Right lung (tissue), 10 donors: ENCODE measurements around the gene MYCBP. TPM values are rescaled to one million over a fixed set of nuclear protein-coding genes. Genes with fewer than 3 reads are reported as not detected.
"Not testable (repeated sequence)": the region's sequence is repeated elsewhere in the genome, so short reads cannot be mapped to it uniquely, and the experiment has no call there.

Source experiments
- DNase-seq, 2 donors: peaks; one replicate each; pipeline ENCODE4 v3.0.0-alpha.2; 2013
- long read RNA-seq, 8 donors: transcript quantifications; one replicate each; lab custom pipeline, GENCODE V29; 2026
- polyA plus RNA-seq, 5 donors: library from polyadenylated mRNA; unstranded; fragments of 120-200 nt; gene quantifications; one replicate each; pipeline versions ENCODE4 v1.2.1 to v1.2.3, GENCODE V29; 2013; ENCODE audit warnings: inconsistent platforms in 1 of 5, low replicate concordance in 1 of 5; ENCODE audit not compliant: insufficient read length in 5 of 5, insufficient read depth in 1 of 5

The MYCBP gene, protein sequence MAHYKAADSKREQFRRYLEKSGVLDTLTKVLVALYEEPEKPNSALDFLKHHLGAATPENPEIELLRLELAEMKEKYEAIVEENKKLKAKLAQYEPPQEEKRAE
- polyA plus RNA-seq: 10 to 100 TPM; 20.2 to 28.4 (median 23.8) TPM
- long read RNA-seq, donor 1, transcript MYCBP-201 (5 exons, 2,818 nt): major isoform, 24 of 27 reads
- long read RNA-seq, donor 1, partial matches to known transcripts: 0 of 27 reads
- long read RNA-seq, donor 1, other reads (novel, unspliced or antisense): 0 of 27 reads
- long read RNA-seq, donor 2, transcript MYCBP-201 (5 exons, 2,818 nt): major isoform, 8 of 9 reads
- long read RNA-seq, donor 2, partial matches to known transcripts: 0 of 9 reads
- long read RNA-seq, donor 2, other reads (novel, unspliced or antisense): 0 of 9 reads
- long read RNA-seq, donor 3, transcript MYCBP-201 (5 exons, 2,818 nt): major isoform, 14 of 17 reads
- long read RNA-seq, donor 3, partial matches to known transcripts: 0 of 17 reads
- long read RNA-seq, donor 3, other reads (novel, unspliced or antisense): 0 of 17 reads
- long read RNA-seq, donor 4, transcript MYCBP-201 (5 exons, 2,818 nt): major isoform, 5 of 8 reads
- long read RNA-seq, donor 4, partial matches to known transcripts: 0 of 8 reads
- long read RNA-seq, donor 4, other reads (novel, unspliced or antisense): 0 of 8 reads
- long read RNA-seq, donor 5, transcript MYCBP-201 (5 exons, 2,818 nt): major isoform, 23 of 30 reads
- long read RNA-seq, donor 5, partial matches to known transcripts: 7 of 30 reads
- long read RNA-seq, donor 5, other reads (novel, unspliced or antisense): 0 of 30 reads
- long read RNA-seq, donor 6, transcript MYCBP-201 (5 exons, 2,818 nt): major isoform, 20 of 22 reads
- long read RNA-seq, donor 6, partial matches to known transcripts: 0 of 22 reads
- long read RNA-seq, donor 6, other reads (novel, unspliced or antisense): 0 of 22 reads
- long read RNA-seq, donor 7, partial matches to known transcripts: 0 of 5 reads
- long read RNA-seq, donor 7, other reads (novel, unspliced or antisense): 0 of 5 reads
- long read RNA-seq, donor 8, transcript MYCBP-201 (5 exons, 2,818 nt): major isoform, 11 of 12 reads
- long read RNA-seq, donor 8, partial matches to known transcripts: 0 of 12 reads
- long read RNA-seq, donor 8, other reads (novel, unspliced or antisense): 0 of 12 reads

GRCh38 chr1:38873027-38873969 lies at the start of gene MYCBP:
Gene MYCBP, minus strand, starts transcription at chr1:38873348. Its CDS starts 43 bp downstream, at chr1:38873305.
- DNase-seq: peak; percentile 96 to 97

GRCh38 chr1:38919130-38919529 lies 46.0 kb upstream of the MYCBP start:
- no peak for DNase-seq

- DNase-seq: no peak
These were observed 45.4 kb upstream of the MYCBP start for GRCh38 chr1:38918568-38918967.

DNA sequence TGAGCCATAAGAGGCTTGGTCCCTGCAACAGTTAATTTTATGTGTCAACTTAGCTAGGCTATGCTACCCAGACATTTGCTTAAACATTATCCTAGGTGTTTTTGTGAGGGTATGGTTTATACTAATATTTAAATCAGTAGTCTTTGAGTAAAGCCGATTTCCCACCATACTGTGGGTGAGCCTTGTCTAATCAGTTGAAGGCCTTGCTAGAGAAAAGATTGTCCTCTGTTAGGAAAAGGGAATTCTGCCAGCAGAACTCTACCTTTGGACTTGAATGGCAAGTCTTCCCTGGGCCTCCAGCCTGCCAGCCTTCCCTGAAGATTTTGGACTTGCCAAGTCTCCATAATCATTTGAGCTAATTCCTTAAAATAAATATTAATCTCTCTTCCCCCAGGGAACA lies 44.6 kb upstream of the MYCBP start:
- no peak for DNase-seq

DNA sequence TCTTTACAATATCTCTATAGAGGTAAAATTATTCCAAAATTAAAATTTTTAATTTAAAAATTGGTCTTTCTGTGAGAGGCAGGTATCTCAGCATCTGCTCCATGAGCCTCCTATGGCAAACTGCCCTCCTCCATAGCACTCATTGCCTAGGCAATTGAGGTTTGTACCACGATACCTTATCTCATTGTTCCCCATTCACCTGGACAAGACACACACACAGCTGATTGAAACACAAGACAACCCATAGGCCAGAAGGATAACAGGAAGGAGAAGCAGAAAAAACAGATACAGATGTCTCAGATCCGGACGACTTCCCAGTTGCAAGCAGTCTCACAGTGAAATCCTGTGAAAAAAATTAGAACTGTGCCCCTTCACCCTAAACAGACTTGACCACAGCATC lies 44.2 kb upstream of the MYCBP start:
- no peak for DNase-seq

- DNase-seq: no peak
These were observed 42.3 kb upstream of the MYCBP start for GRCh38 chr1:38915352-38915948.

- not testable (repeated sequence) for DNase-seq
These were observed 41.8 kb upstream of the MYCBP start for GRCh38 chr1:38914908-38915307.

DNA sequence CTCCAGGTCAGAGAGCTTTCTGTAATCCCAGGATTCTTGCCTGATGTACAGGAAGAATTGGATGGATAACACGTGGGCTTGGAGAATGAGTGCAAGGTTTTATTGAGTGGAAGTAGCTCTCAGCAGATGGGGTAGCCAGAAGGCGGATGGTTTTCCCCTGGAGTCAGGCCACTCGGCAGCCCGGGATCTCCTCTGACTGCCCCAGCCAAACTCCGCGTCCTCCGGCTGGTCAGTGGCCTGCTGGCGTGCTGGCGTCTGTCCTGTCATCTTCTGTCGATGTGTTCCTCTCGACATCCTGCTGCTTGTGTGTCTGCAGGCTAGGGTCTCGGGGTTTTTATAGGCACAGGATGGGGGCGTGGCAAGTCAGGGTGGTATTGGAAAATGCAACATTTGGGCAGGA lies 35.7 kb upstream of the MYCBP start:
- no peak for DNase-seq

DNA sequence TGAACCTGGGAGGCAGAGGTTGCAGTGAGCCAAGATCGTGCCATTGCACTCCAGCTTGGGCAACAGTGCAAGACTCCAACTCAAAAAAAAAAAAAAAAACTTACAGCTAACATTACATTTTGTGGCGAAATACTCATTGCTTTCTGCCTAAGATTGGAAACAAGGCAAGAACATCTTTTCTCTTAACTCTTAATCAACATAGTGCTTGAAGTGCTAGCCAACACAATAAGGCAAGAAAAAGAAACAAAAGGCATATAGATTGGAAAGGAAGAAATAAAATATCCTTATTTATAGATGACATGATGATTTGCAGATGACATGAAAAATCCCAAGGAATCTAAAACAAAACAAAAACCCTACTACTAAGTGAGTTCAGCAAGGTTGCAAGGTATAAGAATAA lies 32.8 kb upstream of the MYCBP start:
- no peak for DNase-seq

GRCh38 chr1:38899560-38899959 lies 26.4 kb upstream of the MYCBP start:
- DNase-seq: no peak

DNA sequence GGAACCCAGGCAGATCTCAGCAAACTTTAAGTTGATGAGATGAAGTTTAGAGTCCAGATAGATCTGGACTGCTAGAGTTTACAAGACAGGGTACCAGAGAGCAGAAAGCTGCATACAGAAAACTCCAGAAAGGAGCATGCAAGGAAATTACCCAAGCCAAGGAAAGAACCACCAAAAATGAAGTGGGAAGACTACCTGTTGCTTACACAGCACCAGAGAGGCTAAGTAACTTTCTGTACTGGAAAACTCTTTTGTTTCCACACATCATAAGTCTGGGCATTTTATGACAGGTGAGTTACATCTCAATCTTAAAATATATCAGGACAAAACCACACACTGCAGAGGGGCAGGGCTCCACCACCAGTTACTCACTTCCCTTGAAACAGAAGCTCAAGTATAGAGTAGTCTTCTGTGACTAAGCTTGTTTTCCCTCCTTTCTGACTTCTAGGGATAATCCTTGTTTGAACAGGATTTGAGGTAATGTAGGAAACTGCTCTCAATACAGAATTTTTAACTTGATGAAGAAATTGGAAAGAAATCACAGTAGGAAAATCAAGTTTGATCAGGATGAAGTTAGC lies 25.6 kb upstream of the MYCBP start:
- no peak for DNase-seq

GRCh38 chr1:38896169-38896568 lies 23.0 kb upstream of the MYCBP start:
- no peak for DNase-seq

- no peak for DNase-seq
These were observed 19.8 kb upstream of the MYCBP start for GRCh38 chr1:38892976-38893375.

DNA sequence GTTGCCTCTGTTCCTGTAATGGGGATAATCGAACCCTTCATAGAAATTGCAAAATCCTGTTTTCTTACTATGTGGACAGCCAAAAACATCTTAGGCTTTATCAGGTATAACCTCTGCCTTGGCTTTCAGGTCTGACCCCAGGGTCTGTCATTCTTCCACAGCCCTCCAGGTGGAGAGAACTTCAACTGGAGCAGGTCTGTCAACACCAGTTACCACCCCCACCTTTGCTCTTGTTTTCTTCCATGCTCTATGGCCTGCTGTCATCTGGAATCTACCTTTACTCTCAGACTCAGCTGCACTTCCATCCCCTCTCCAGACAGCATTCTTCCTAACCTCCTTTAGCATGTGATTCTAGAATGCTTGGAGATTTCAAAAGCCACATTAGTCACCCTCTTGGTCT lies 18.6 kb upstream of the MYCBP start:
- no peak for DNase-seq

DNA sequence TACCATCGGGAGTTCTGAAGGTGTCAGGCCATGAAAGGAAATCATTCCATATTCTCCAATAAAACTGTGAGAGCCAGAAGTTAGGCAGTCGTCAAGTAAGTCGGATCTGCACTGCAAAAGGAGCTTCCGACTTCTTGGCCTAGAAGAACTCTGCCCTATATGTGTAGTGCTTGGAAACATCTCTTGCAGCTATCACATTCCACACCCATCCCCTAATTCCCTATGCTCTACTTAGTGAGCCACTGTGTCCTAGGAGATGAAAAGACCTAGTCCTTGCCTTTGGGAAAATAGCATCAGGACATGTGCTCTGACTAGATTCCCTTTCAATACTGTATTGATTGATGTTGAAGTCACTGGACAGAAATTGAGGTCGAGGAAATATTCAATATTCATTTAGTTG lies 16.4 kb upstream of the MYCBP start:
- no peak for DNase-seq

DNA sequence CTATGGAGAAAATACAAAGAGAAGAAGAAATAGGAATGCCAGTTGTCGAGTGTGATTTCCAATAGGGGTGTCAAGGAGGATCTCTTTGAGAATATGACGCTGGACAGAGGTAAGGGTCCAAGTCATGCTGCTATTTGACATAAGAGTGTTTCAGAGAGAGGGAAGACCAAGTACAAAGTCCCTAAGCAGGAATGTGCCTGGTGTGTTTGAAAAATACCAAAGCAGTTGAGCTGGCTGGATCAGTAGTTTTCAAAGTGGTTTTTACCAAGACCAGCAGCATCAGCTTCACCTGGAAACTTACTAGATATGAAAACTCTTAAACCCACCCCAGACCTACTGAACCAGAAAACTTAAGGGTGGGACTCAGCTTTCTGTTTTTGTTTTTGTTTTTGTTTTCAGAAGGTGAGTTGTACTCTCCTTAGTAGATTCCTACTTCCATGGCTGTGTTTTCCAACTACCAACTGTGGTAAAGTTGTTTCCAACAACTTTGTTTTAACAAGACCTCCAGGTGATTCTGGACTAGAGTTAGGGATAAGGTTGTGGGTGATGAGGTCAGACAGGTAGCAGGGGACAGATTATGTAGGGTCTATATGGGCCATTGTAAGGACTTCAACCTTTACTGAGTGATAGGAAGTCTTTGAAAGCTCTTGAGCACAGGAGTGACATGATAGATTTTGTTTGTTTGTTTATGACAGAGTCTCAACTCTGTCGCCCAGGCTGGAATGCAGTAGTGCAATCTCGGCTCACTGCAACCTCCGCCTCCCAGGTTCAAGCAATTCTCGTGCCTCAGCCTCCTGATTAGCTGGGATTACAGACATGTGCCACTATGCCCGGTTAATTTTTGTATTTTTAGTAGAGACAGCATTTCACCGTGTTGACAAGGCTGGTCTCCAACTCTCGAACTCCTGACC lies 15.5 kb upstream of the MYCBP start:
- no peak for DNase-seq

- DNase-seq: no peak
These were observed 11.9 kb upstream of the MYCBP start for GRCh38 chr1:38885092-38885491.

- DNase-seq: no peak
These were observed 8.3 kb upstream of the MYCBP start, which contains the start of gene GJA9 for GRCh38 chr1:38881487-38881886. Gene GJA9, minus strand, starts transcription at chr1:38881587. Its CDS starts 5,489 bp downstream, at chr1:38876098.

GRCh38 chr1:38875811-38876210 lies 2.7 kb upstream of the MYCBP start:
- no peak for DNase-seq
